HFF-Myc (cell line): ENCODE measurements around the gene PYGM.

Source experiments
- DNase-seq: peaks from one replicate; pipeline ENCODE4 v3.0.0-alpha.2; 2011; ENCODE audit warnings: low read depth; ENCODE audit errors: extremely low read depth
- H3K4me3 ChIP-seq: replicated peaks from 2 replicates; pipeline ENCODE4 v1.5.1; 2011; ENCODE audit warnings: low read depth, mild to moderate bottlenecking, control low read depth, low read length
- TF ChIP-seq, protein P1 (sequence below): IDR thresholded peaks from 2 replicates; pipeline ENCODE4 v1.5.1; 2012; ENCODE audit warnings: mild to moderate bottlenecking, low read depth, low read length, control low read depth; ENCODE audit errors: missing control alignments

Gene PYGM

DNA sequence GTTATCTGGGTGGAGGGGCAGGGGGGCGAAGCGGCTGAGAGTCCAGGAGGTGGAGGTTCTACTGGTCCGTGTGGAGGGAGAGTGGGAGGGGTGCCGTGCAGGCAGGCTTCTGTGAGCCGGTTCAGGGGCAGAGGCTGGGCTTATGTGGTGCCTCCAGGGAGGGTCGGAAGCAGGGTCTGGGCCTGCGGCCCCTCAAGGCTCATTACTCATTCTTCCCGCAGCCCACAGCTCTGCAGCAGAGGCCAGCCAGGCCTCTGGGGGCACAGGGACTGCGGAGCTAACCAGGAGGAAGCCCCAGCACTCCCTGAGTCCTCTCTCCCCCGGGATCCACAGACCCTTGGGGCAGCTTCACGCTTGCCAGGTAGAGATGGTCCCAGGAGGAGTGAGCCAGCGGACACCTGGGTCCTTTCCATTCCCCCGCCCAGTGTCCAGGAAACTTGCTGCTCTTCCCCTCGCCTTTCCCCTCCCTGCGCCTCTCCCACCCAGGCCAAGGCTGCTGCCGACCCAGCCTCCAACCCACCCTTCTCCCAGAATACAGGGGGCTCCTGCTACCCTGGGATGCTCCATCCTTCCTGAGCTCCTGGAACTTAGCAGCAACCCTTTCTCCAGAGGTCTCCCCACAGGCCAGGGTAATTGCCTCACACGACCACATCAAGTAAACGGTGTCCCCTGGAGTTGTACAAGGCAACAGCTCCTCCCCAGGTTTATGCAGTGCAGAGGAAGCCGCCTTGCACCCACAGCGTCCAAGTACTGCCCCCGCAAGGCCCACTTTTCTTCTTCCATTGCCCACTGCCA, 43.1 kb downstream of the PYGM start:
- no peak overlapping the region for H3K4me3 ChIP-seq
- DNase-seq, result no peak
- TF ChIP-seq, protein P1, sequence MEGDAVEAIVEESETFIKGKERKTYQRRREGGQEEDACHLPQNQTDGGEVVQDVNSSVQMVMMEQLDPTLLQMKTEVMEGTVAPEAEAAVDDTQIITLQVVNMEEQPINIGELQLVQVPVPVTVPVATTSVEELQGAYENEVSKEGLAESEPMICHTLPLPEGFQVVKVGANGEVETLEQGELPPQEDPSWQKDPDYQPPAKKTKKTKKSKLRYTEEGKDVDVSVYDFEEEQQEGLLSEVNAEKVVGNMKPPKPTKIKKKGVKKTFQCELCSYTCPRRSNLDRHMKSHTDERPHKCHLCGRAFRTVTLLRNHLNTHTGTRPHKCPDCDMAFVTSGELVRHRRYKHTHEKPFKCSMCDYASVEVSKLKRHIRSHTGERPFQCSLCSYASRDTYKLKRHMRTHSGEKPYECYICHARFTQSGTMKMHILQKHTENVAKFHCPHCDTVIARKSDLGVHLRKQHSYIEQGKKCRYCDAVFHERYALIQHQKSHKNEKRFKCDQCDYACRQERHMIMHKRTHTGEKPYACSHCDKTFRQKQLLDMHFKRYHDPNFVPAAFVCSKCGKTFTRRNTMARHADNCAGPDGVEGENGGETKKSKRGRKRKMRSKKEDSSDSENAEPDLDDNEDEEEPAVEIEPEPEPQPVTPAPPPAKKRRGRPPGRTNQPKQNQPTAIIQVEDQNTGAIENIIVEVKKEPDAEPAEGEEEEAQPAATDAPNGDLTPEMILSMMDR, result no peak

DNA sequence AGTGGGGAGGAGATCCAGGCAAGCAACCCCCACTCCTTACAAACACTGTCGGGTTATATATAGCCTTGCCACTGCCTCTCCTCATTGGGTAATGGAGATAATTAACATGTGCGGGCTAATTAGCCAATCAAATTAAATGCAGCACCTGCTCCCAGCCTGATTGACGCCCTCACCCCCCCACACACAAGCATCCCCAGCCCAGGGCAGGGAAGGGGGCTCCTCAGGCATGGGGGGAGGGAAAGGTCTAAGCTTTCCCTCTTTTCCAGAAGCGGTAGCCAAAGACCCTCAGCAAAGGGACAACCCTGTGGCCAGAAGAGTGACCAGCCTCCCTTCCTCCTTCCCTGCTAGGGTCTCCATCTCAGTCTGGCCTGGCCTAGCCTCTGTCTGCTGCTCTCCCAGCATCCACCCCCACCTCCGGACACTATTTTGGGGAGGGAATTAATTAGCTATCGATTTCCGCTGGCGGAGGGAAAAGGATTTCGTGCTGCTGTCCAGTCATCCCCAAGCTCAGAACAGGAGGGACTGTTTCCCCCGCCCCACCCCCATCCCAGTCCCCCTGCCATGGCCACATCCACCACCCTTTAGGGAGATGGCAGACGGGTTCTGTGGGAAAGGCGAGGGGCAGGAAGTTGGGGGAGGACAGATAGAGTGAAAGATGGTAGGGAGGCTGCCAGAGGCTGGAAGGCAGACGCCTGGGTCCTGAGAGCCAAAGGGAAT, 43.9 kb downstream of the PYGM start:
- no peak for DNase-seq
- H3K4me3 ChIP-seq, result no peak overlapping the region
- TF ChIP-seq, protein P1, result no peak

DNA sequence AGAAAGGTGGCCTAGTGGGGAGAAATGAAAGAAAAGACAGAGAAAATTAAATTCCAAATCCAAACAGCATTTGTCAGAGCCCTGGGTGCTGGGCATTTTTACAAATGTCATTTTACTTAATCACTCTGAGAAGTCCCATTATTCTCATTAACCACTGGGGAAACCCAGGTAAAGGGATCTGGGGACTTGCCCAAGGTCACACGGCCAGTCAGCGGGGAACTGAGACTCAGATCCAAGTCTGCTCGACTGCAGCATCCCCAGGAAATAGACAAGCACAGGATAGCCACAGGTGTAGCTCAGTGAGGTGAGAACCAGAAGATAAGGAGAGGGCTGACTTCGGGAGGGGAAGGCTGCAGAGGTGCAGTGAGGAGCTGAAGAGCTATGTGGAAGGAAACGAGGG, 44.7 kb downstream of the PYGM start:
- no peak overlapping the region for H3K4me3 ChIP-seq
- no peak for DNase-seq
- TF ChIP-seq, protein P1, result no peak

GRCh38 chr11:64714666-64715065, 45.1 kb downstream of the PYGM start:
- H3K4me3 ChIP-seq, result no peak overlapping the region
- TF ChIP-seq, protein P1, result no peak
- DNase-seq, result no peak

- no peak for DNase-seq
- no peak overlapping the region for H3K4me3 ChIP-seq
- TF ChIP-seq, protein P1, result no peak
Measured at GRCh38 chr11:64713781-64714363, 45.9 kb downstream of the PYGM start.

GRCh38 chr11:64713016-64713707, 46.6 kb downstream of the PYGM start:
- no peak for DNase-seq
- TF ChIP-seq, protein P1, result no peak
- no peak overlapping the region for H3K4me3 ChIP-seq
